GM21390 (cell line): ENCODE results near the gene SVIL.
"Not testable (repeated sequence)": the region's sequence is repeated elsewhere in the genome, so short reads cannot be mapped to it uniquely, and the experiment has no call there.

Experiments used
- ATAC-seq: cut with Tn5 transposase; IDR thresholded peaks from one replicate; pipeline ENCODE4 v1.9.1; 2021; ENCODE audit not compliant: unreplicated experiment

SVIL gene

GRCh38 chr10:29493697-29494096 is 141.1 kb downstream of the SVIL start:
- no peak for ATAC-seq

GRCh38 chr10:29492774-29493173 is 142.0 kb downstream of the SVIL start:
- no peak for ATAC-seq

- ATAC-seq = no peak
These were observed 142.9 kb downstream of the SVIL start for GRCh38 chr10:29491918-29492317.

- not testable (repeated sequence) for ATAC-seq
These were observed 143.9 kb downstream of the SVIL start for GRCh38 chr10:29490781-29491280.

- ATAC-seq = not testable (repeated sequence)
These were observed 146.3 kb downstream of the SVIL start for GRCh38 chr10:29488471-29488870.

GRCh38 chr10:29487884-29488266 is 146.9 kb downstream of the SVIL start:
- ATAC-seq = not testable (repeated sequence)

- not testable (repeated sequence) for ATAC-seq
These were observed 147.5 kb downstream of the SVIL start for GRCh38 chr10:29487032-29487883.

GRCh38 chr10:29486433-29486832 is 148.3 kb downstream of the SVIL start:
- no peak for ATAC-seq

- not testable (repeated sequence) for ATAC-seq
These were observed 150.1 kb downstream of the SVIL start for GRCh38 chr10:29484677-29485076.

GRCh38 chr10:29482591-29483431 is 152.0 kb downstream of the SVIL start:
- peak; percentile 68 for ATAC-seq

GRCh38 chr10:29481906-29482440 is 152.8 kb downstream of the SVIL start:
- ATAC-seq = no peak

- no peak for ATAC-seq
These were observed 154.5 kb downstream of the SVIL start for GRCh38 chr10:29479981-29480954.

- ATAC-seq = no peak
These were observed 155.5 kb downstream of the SVIL start for GRCh38 chr10:29479081-29479925.

GRCh38 chr10:29473406-29474100 is 161.2 kb downstream of the SVIL start:
- ATAC-seq = no peak

GRCh38 chr10:29473087-29473356 is 161.7 kb downstream of the SVIL start:
- ATAC-seq = no peak

GRCh38 chr10:29472301-29473086 is 162.3 kb downstream of the SVIL start:
- ATAC-seq = no peak

GRCh38 chr10:29471544-29471859 is 163.3 kb downstream of the SVIL start:
- no peak for ATAC-seq

GRCh38 chr10:29470843-29471543 is 163.8 kb downstream of the SVIL start:
- no peak for ATAC-seq
